Measurements from ENCODE around the gene SCARF1.

DNA sequence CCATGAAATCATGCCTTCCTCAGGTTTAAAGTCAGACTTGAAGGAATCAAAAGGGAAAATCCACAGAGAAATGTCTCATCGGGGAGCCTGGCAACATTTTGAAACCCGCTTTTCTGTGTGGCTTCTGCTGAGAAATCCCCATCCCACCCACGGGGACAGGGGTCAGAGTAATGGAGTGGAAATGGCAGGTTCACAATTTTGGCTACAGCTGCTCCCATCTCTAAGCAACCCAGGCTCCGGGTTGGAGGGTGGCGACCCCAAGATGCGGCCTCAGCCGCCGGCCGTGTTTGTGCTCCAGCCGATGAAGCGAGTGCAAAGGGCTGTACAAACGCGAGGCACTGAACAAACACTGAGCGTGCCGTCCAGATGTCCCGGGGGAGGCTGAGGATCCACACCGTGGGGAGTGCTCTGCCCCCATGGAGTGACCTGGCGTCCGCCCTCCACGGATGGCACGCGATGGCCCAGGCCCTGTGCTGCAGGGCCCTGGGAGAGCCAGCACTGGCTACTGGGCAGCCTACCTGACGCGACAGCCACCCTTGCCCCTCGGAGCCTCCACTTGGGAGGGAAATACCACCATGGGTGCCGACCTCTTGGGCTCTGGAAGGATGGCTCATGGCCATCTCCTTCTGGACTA, 39.1 kb downstream of the SCARF1 start:
- TF ChIP-seq, protein P1, sequence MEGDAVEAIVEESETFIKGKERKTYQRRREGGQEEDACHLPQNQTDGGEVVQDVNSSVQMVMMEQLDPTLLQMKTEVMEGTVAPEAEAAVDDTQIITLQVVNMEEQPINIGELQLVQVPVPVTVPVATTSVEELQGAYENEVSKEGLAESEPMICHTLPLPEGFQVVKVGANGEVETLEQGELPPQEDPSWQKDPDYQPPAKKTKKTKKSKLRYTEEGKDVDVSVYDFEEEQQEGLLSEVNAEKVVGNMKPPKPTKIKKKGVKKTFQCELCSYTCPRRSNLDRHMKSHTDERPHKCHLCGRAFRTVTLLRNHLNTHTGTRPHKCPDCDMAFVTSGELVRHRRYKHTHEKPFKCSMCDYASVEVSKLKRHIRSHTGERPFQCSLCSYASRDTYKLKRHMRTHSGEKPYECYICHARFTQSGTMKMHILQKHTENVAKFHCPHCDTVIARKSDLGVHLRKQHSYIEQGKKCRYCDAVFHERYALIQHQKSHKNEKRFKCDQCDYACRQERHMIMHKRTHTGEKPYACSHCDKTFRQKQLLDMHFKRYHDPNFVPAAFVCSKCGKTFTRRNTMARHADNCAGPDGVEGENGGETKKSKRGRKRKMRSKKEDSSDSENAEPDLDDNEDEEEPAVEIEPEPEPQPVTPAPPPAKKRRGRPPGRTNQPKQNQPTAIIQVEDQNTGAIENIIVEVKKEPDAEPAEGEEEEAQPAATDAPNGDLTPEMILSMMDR (IDR thresholded peaks at IDR 0.05): no peak
- no peak for TF ChIP-seq POLR2A (IDR thresholded peaks at IDR 0.05)
